ENCODE results near the gene TCHHL1.

- TF ChIP-seq CTCF (IDR thresholded peaks at IDR 0.05): no peak
- TF ChIP-seq POLR2AphosphoS5 (IDR thresholded peaks at IDR 0.05): no peak
Observed at GRCh38 chr1:152127673-152128072, 38.8 kb upstream of the TCHHL1 start.
